Measurements from ENCODE around the gene AOC3.
"Not testable (repeated sequence)": the region's sequence is repeated elsewhere in the genome, so short reads cannot be mapped to it uniquely, and the experiment has no call there.

GRCh38 chr17:42867694-42868261, 16.8 kb downstream of the AOC3 start:
- TF ChIP-seq E2F1 (CRISPR knock-in tag; IDR thresholded peaks at IDR 0.05); POLR2A (IDR thresholded peaks at IDR 0.05; ENCODE audit: insufficient read depth in 1 of 2, low read depth in 2 of 2, low read length in 2 of 2); TCF7 (IDR thresholded peaks at IDR 0.05; ENCODE audit: low read depth); NCOR1 (IDR thresholded peaks at IDR 0.05; ENCODE audit: borderline replicate concordance, low read length); RAD21 (CRISPR knock-in tag; IDR thresholded peaks at IDR 0.05); CTCF (CRISPR knock-in tag; IDR thresholded peaks at IDR 0.05); SP2 (CRISPR knock-in tag; IDR thresholded peaks at IDR 0.05); ZNF776 (CRISPR knock-in tag; IDR thresholded peaks at IDR 0.05); POLR2AphosphoS2 (IDR thresholded peaks at IDR 0.05; ENCODE audit: low read depth, low read length); ZNF274 (CRISPR knock-in tag; IDR thresholded peaks at IDR 0.05); ZNF136 (CRISPR knock-in tag; IDR thresholded peaks at IDR 0.05; ENCODE audit: low read depth): not testable (repeated sequence)

Data from HepG2 (cell line).